HG03378 (cell line): ENCODE measurements around the gene EFCAB8.

Source experiments
- ATAC-seq: cut with Tn5 transposase; IDR thresholded peaks from one replicate; pipeline ENCODE4 v1.9.1; 2021; ENCODE audit warnings: mild to moderate bottlenecking, moderate library complexity; ENCODE audit not compliant: unreplicated experiment

EFCAB8 gene

GRCh38 chr20:32909451-32909850 is 50.7 kb downstream of the EFCAB8 start:
- ATAC-seq: no peak

GRCh38 chr20:32909896-32910571 is 51.3 kb downstream of the EFCAB8 start:
- ATAC-seq: no peak

- ATAC-seq: no peak
Observed at GRCh38 chr20:32911355-32911754, 52.6 kb downstream of the EFCAB8 start.

GRCh38 chr20:32912688-32913087 is 54.0 kb downstream of the EFCAB8 start:
- ATAC-seq: no peak

GRCh38 chr20:32914031-32914430 is 55.3 kb downstream of the EFCAB8 start:
- ATAC-seq: no peak

- ATAC-seq: no peak
Observed at GRCh38 chr20:32917191-32917950, 58.6 kb downstream of the EFCAB8 start.

GRCh38 chr20:32918296-32918695 is 59.6 kb downstream of the EFCAB8 start:
- no peak for ATAC-seq

- ATAC-seq: no peak
Observed at GRCh38 chr20:32918751-32919150, 60.0 kb downstream of the EFCAB8 start.

GRCh38 chr20:32920066-32920465 is 61.3 kb downstream of the EFCAB8 start:
- no peak for ATAC-seq

- ATAC-seq: no peak
Observed at GRCh38 chr20:32920530-32921298, 62.0 kb downstream of the EFCAB8 start.

- ATAC-seq: no peak
Observed at GRCh38 chr20:32922466-32922865, 63.7 kb downstream of the EFCAB8 start.

- ATAC-seq: no peak
Observed at GRCh38 chr20:32924781-32925180, 66.1 kb downstream of the EFCAB8 start.

- ATAC-seq: no peak
Observed at GRCh38 chr20:32925481-32926196, 66.9 kb downstream of the EFCAB8 start.

GRCh38 chr20:32929162-32929561 is 70.4 kb downstream of the EFCAB8 start:
- ATAC-seq: no peak

- ATAC-seq: no peak
Observed at GRCh38 chr20:32930181-32930580, 71.5 kb downstream of the EFCAB8 start.

GRCh38 chr20:32930701-32931100 is 72.0 kb downstream of the EFCAB8 start:
- ATAC-seq: no peak

GRCh38 chr20:32934580-32934979 is 75.9 kb downstream of the EFCAB8 start:
- ATAC-seq: no peak

GRCh38 chr20:32941155-32941885 is 82.6 kb downstream of the EFCAB8 start:
- no peak for ATAC-seq

GRCh38 chr20:32943490-32944052 is 84.8 kb downstream of the EFCAB8 start:
- no peak for ATAC-seq

- no peak for ATAC-seq
Observed at GRCh38 chr20:32945710-32946221, 87.0 kb downstream of the EFCAB8 start.
